GM18508 (cell line): ENCODE results near the gene CNKSR2.

Experiments used
- ATAC-seq: cut with Tn5 transposase; IDR thresholded peaks from one replicate; pipeline ENCODE4 v1.9.1; 2021; ENCODE audit warnings: moderate number of reproducible peaks; ENCODE audit not compliant: insufficient read depth, unreplicated experiment

Gene CNKSR2

GRCh38 chrX:21374163-21374993, at the start of gene CNKSR2:
Gene CNKSR2 (plus strand): TSS chrX:21374418. CDS start chrX:21374898, 480 bp downstream.
- peak; percentile 63 for ATAC-seq

- no peak for ATAC-seq
Measured at GRCh38 chrX:21354725-21355124, 19.5 kb upstream of the CNKSR2 start.

GRCh38 chrX:21355831-21356230, 18.4 kb upstream of the CNKSR2 start:
- no peak for ATAC-seq

GRCh38 chrX:21369613-21370012, 4.6 kb upstream of the CNKSR2 start:
- no peak for ATAC-seq

- no peak for ATAC-seq
Measured at GRCh38 chrX:21373001-21373400, 1.2 kb upstream of the CNKSR2 start.

- ATAC-seq, result peak; percentile 22
Measured at GRCh38 chrX:21373637-21374162, 518 bp upstream of the CNKSR2 start.

- ATAC-seq, result no peak
Measured at GRCh38 chrX:21374994-21375707, 933 bp downstream of the CNKSR2 start.

- no peak for ATAC-seq
Measured at GRCh38 chrX:21375708-21376009, 1.4 kb downstream of the CNKSR2 start.

GRCh38 chrX:21376636-21377035, 2.4 kb downstream of the CNKSR2 start:
- ATAC-seq, result no peak

GRCh38 chrX:21379991-21380390, 5.8 kb downstream of the CNKSR2 start:
- ATAC-seq, result no peak

GRCh38 chrX:21382715-21383114, 8.5 kb downstream of the CNKSR2 start:
- no peak for ATAC-seq

GRCh38 chrX:21383546-21383945, 9.3 kb downstream of the CNKSR2 start:
- ATAC-seq, result no peak

- ATAC-seq, result no peak
Measured at GRCh38 chrX:21384178-21384577, 10.0 kb downstream of the CNKSR2 start.

- ATAC-seq, result no peak
Measured at GRCh38 chrX:21394792-21395191, 20.6 kb downstream of the CNKSR2 start.

- ATAC-seq, result no peak
Measured at GRCh38 chrX:21398426-21398825, 24.2 kb downstream of the CNKSR2 start.

- no peak for ATAC-seq
Measured at GRCh38 chrX:21400408-21401121, 26.3 kb downstream of the CNKSR2 start.

GRCh38 chrX:21408307-21408706, 34.1 kb downstream of the CNKSR2 start:
- no peak for ATAC-seq

- ATAC-seq, result no peak
Measured at GRCh38 chrX:21408788-21409187, 34.6 kb downstream of the CNKSR2 start.

- no peak for ATAC-seq
Measured at GRCh38 chrX:21412029-21412428, 37.8 kb downstream of the CNKSR2 start.

GRCh38 chrX:21412883-21413282, 38.7 kb downstream of the CNKSR2 start:
- ATAC-seq, result no peak

- ATAC-seq, result no peak
Measured at GRCh38 chrX:21427086-21427485, 52.9 kb downstream of the CNKSR2 start.
